ENCODE data around the gene PLCB3.
"Not testable (repeated sequence)": the region's sequence is repeated elsewhere in the genome, so short reads cannot be mapped to it uniquely, and the experiment has no call there.

PLCB3 gene

DNA sequence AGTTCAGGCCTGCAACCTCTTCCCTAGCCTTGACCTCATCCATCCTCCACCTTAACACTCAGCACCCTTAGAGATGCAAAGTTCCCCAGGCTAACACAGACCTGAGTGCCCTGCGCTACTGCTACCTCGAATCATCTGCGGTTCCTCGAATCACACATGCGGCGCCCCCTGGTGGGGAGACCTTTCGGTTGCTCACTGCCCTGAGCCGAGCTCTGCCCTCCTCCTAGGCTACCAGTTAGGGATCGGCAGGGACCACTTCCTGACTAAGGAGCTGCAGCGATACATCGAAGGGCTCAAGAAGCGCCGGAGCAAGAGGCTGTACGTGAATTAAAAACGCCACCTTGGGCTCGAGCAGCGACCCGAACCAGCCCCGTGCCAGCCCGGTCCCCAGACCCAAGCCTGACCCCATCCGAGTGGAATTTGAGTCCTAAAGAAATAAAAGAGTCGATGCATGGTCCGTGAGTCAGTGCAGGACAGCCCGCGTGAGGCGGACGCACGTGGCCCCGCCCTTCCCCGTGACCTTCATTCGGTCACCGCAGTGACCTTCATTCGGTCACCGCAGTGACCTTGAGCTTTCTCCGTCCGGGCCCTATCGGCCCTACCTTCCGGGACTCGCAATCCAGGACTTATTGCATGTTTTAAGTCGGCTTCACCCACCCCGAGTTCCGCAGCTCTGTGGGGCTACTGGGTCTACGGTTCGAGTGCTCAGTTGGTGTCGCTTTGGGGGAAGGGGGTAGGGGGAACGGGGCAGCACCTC is 53.2 kb downstream of the PLCB3 start:
- DNase-seq (ENCODE audit: low read depth), result peak; percentile 81

DNA sequence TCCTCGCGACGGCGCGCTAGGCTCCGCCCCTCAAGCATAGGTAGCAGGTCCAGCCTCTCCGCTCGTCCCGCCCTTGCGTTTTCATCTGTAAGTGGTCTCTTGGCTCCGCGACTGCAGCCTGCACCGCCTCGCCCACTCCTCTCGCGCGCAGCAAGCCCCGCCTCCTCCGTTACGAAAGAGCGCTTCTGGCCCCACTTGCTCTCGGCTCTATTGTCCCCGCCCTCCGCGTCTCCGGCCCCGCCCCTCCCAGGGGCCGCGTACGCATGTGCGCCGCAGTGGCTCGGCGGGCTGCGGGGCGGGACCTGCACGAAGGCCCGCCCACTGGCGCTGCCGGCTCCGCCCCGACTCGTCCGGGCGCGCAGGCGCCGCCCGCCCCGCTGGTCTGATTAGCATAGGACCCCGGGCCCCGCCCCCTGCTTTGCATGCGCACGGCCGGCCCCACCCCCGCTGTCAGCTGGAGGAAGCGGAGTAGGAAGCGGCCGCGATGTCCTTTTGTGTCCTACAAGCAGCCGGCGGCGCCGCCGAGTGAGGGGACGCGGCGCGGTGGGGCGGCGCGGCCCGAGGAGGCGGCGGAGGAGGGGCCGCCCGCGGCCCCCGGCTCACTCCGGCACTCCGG is 53.9 kb downstream of the PLCB3 start, which contains the start of gene ESRRA:
TSS of gene ESRRA (plus strand) at position 450 of the 616 bp plus-strand sequence. CDS start 1,656 bp downstream, outside the sequence.
- DNase-seq (ENCODE audit: low read depth), result peak; percentile 99

DNA sequence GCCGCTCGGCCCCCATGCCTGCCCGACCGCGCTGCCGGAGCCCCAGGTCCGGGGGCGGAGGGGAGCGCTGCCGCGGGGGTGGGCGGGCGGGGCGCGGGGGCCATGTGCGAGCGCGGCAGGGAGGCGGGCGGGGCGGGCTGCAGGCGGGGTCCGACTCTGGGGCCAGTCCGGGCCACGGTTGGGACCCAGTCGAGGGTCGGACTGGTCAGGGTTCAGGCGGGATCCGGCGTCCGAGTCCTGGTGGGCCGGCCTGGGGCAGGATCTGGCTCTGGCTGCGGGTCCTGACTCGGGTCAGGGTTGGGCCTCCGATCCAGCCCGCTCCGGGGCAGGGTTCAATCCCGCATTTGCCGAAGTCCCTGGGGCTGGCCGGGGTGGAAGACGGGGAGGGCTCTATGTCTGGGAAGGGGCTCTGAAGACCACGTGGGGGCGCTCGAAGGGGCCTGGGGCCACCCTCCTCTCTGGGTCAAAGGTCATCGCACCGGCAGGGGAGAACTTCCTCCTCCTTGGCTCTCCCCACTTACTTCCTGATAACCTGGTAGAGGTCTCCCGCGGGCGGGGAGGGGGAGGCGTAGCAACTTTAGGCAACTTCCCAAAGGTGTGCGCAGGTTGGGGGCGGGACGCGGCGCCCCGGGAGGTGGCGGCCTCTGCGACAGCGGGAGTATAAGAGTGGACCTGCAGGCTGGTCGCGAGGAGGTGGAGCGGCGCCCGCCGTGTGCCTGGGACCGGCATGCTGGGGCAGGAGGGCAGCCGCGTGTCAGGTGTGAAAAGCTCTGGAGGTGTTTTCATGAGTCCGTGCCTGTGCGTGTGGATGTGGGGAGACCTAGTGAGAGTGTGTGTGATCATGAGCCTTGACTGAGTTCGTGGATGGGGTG is 54.6 kb downstream of the PLCB3 start:
- peak; percentile 59 for DNase-seq (ENCODE audit: low read depth)

DNA sequence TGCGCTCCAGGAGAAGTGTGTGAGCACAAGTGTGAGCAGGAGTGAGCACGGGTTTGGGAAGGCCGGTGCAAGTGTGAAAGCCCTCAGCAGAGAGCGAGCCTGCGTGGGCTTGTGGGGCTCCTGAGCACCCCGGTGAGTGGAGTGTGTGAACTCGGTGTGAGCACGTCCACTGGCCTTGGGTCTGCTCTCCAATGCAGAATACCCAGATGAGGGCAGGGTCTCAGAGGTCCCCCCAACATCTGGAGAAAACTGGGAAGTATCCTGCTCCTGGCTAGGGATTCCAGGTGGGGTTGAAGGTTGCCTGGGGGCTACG is 55.2 kb downstream of the PLCB3 start:
- no peak for DNase-seq (ENCODE audit: low read depth)

DNA sequence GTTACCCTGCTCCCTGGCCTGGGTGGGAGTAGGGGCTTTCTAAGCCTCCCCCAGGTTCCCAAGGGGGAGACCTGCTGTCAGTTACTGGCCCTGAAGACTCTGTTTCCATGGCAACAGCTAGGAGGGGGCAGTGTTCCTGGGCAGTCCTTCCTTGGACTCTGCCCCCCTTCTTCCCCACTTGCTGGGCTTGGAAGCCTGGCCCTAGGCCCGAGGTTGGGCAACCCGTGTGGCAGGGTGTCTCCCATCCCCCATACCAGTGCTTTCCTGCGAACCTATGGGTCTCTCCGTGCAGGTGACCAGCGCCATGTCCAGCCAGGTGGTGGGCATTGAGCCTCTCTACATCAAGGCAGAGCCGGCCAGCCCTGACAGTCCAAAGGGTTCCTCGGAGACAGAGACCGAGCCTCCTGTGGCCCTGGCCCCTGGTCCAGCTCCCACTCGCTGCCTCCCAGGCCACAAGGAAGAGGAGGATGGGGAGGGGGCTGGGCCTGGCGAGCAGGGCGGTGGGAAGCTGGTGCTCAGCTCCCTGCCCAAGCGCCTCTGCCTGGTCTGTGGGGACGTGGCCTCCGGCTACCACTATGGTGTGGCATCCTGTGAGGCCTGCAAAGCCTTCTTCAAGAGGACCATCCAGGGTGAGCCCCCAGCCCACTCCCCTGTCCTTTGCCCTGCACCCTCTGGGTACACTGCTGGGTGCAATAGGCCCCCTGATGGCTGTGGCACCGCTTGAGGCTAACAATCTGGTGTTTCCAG is 55.7 kb downstream of the PLCB3 start:
- DNase-seq (ENCODE audit: low read depth), result no peak

DNA sequence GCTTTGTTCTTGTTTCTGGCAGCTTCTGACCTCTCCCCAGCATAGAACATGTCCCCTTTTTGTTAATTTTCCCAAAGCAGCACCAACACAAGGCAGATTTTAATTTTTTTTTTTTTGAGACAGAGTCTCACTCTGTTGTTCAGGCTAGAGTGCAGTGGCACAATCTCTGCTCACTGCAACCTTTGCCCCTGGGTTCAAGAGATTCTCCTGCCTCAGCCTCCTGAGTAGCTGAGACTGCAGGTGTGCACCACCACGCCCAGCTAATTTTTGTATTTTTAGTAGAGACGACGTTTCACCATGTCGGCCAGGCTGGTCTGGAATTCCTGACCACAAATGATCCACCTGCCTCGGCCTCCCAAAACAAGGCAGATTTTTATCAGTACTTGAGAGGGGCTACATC is 56.5 kb downstream of the PLCB3 start:
- not testable (repeated sequence) for DNase-seq (ENCODE audit: low read depth)

DNA sequence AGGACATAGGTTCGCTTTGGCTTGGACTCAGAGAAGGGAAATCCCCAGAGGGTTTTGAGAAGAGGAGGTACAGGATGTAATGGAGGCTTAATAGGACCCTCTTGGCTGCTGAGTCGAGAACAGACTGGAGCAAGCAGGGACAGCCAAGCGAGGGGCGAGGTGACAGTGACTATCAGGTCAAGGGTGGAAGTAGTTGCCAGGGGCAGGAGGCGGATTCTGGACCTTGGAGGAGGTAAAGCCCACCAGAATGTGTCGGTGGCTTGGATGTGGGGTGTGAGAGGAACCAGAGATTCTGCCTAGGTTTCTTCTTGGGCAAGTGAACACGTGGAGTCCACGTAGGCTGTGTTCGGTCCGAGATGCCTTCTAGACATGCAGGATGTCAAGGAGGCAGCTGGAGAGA is 61.6 kb downstream of the PLCB3 start:
- no peak for DNase-seq (ENCODE audit: low read depth)

DNA sequence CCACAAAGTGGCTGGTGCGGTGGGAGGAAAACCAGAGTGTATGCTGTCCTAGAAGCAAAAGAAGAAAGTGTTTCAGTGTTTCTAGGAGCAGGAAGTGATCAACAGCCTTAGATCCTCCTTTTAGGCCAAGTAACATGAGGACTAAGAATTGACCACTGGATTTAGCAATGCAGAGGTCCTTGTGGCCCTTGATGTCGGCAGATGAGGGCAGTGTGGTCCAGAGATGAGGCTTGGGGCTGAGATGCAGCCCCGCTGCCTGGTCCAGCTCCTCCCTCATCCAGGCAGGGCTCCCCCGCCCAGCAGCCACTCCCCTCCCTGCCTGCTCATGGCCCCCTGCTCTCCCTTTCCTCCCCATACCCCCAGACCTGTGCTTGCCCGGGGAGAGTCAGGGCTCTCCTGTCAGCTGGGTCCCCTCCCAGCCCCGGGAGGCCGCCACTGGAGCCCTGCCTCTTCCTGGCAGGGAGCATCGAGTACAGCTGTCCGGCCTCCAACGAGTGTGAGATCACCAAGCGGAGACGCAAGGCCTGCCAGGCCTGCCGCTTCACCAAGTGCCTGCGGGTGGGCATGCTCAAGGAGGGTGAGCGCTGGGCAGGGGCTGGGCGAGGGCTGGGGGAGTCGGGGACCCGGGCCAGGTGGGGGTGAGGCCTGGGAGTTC is 62.3 kb downstream of the PLCB3 start:
- DNase-seq (ENCODE audit: low read depth), result no peak

DNA sequence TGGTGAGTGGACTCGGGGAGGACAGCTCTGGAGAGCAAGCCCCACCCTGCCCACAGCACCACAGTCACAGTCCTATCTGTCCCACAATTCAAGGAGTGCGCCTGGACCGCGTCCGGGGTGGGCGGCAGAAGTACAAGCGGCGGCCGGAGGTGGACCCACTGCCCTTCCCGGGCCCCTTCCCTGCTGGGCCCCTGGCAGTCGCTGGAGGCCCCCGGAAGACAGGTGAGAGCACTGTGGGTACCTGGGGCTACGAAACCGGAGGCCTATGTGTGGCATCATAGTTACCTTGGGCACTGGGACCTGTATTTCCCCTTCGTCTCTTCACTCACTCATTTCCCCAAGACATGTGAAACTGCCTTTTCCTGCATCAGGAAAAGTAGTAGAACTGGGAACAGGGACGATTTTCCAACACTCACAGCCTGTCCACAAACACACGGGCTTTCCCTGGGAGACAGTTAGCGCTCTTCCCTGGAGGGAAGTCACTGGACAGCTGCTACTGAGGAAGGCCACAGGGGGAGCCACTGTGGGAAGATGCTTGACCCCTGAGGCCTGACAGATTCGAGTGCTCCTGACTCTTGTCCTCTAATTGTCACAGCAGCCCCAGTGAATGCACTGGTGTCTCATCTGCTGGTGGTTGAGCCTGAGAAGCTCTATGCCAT is 62.9 kb downstream of the PLCB3 start:
- no peak for DNase-seq (ENCODE audit: low read depth)

DNA sequence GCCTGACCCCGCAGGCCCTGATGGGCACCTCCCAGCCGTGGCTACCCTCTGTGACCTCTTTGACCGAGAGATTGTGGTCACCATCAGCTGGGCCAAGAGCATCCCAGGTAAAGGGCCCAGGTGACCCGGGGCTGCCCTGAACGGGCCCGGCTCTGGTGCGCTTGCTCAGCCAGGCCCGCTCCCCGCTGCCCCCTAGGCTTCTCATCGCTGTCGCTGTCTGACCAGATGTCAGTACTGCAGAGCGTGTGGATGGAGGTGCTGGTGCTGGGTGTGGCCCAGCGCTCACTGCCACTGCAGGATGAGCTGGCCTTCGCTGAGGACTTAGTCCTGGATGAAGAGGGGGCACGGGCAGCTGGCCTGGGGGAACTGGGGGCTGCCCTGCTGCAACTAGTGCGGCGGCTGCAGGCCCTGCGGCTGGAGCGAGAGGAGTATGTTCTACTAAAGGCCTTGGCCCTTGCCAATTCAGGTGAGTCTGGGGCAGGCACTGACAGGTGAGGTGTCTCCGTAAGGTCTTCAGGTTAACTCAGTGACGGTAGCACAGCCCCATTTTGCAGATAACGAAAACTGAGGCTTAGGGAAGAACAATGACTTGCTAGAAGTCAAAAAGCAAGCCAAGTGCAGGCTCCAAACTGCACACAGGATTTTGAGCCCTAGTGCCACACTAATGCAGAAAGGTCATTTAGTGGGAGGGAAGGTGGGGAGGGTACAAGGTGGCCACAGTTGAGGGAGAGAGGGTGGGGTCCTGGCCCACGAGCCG is 63.7 kb downstream of the PLCB3 start:
- no peak for DNase-seq (ENCODE audit: low read depth)

DNA sequence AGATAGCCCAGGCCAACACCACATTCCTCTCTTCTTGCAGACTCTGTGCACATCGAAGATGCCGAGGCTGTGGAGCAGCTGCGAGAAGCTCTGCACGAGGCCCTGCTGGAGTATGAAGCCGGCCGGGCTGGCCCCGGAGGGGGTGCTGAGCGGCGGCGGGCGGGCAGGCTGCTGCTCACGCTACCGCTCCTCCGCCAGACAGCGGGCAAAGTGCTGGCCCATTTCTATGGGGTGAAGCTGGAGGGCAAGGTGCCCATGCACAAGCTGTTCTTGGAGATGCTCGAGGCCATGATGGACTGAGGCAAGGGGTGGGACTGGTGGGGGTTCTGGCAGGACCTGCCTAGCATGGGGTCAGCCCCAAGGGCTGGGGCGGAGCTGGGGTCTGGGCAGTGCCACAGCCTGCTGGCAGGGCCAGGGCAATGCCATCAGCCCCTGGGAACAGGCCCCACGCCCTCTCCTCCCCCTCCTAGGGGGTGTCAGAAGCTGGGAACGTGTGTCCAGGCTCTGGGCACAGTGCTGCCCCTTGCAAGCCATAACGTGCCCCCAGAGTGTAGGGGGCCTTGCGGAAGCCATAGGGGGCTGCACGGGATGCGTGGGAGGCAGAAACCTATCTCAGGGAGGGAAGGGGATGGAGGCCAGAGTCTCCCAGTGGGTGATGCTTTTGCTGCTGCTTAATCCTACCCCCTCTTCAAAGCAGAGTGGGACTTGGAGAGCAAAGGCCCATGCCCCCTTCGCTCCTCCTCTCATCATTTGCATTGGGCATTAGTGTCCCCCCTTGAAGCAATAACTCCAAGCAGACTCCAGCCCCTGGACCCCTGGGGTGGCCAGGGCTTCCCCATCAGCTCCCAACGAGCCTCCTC is 64.6 kb downstream of the PLCB3 start:
- DNase-seq (ENCODE audit: low read depth), result not testable (repeated sequence)

DNA sequence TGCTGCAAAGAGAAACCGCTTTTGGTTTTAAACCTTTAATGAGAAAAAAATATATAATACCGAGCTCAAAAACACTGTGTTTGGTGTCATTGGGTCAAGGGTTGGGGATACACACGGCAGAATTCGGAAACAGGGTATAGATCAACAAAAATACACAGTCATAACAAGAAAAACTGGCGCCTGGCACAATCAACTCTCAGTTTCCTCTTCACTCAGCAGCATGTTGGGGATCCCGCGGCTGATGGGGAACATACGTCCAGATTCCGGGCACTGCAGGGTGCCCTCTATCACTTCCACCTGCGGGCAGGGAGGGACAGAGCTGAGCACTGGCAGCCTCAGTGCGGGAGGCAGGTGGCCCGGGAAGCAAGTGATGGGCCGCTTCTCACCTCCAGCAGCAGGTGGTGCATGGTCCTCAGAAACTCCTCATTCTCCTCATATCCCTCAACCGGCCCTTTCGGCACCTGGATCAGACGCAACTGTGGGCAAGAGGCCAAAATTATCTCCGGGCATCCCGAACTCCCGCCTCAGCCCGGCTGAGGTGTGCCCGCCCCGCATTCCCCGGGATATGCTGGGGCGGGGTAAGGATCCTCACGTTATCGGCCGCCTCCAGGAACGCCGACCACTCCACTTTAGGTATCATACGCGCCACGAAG is 65.5 kb downstream of the PLCB3 start:
- DNase-seq (ENCODE audit: low read depth), result no peak

DNA sequence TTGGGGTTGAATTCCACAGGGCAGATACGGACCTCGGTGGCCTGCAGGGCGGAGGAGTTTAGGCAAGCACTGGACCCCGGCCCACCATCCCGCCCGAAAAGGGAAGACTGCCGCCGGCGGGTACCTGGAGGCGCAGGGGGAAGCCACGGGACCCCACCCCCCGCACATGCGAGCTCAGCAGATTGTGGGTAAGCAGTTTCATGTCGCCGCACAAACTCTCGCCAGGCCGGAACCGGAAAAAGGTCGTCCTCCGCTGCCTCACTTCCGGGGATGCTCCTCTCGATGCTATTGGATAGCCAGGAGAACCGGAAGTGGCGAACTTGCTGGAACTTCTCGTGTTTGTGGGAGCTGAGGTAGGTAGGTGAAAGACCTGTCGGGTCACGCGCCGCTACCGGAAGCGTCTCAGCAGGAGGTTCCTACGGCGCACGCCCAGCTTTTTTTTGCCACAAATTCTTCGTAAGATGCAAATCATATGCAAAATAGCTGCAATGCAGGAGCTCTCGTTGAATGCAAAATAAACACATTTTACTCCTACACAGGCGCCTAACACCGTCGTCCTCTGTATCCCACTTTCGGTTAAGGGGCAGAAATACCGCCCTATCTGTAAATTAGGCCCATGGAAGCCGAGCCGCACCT is 66.1 kb downstream of the PLCB3 start, which contains the start of gene TRMT112:
TSS of gene TRMT112 (minus strand) at position 235 of the 636 bp plus-strand sequence. CDS start at position 202, 33 bp downstream.
- DNase-seq (ENCODE audit: low read depth), result peak; percentile 90

DNA sequence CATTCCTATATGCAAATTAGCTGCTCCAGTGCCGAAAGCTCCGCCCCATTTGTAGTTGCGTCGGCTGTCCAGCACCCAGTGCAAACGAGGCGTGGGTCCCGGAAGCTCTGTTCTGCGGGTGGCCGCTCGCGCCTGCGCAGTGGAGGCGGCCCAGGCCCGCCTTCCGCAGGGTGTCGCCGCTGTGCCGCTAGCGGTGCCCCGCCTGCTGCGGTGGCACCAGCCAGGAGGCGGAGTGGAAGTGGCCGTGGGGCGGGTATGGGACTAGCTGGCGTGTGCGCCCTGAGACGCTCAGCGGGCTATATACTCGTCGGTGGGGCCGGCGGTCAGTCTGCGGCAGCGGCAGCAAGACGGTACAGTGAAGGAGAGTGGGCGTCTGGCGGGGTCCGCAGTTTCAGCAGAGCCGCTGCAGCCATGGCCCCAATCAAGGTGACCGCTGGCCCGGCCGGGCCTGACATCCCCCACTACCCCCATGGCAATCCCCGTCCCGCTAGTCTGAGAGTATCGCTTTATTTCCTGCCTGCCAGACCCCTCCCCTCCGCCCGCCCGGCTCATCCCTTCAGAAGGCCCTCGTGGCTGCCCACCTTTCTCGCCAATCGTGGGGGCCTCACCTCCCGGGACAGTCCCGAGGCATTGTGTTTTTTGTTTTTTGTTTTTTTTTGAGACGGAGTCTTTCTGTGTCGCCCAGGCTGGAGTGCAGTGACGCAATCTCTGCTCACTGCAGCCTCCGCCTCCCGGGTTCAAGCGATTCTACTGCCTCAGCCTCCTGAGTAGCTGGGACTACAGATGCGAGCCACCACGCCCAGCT is 66.8 kb downstream of the PLCB3 start, which contains the start of gene PRDX5:
TSS of gene PRDX5 (plus strand) at position 161 of the 805 bp plus-strand sequence. CDS start at position 256, 95 bp downstream.
- DNase-seq (ENCODE audit: low read depth), result peak; percentile 93
